Suprapubic skin (tissue), 3 donors: ENCODE results near the gene NFIB.

ENCODE experiments used
- POLR2A ChIP-seq, 2 donors: fragments of 450-650 bp; IDR thresholded peaks; one replicate each; pipeline ENCODE4 v1.6.1; 2017; ENCODE audit warnings: antibody characterized with exemption in 2 of 2, mild to moderate bottlenecking in 2 of 2, moderate library complexity in 2 of 2
- TF ChIP-seq, protein P1 (sequence below), 2 donors: fragments of 200-600 bp in 1 of 2; fragments of 450-650 bp in 1 of 2; sonication (generic) in 1 of 2; IDR thresholded peaks; one replicate each; pipeline ENCODE4 v1.5.1; 2016 to 2019; ENCODE audit warnings: antibody characterized with exemption in 2 of 2, mild to moderate bottlenecking in 1 of 2, moderate library complexity in 1 of 2

- TF ChIP-seq, protein P1, sequence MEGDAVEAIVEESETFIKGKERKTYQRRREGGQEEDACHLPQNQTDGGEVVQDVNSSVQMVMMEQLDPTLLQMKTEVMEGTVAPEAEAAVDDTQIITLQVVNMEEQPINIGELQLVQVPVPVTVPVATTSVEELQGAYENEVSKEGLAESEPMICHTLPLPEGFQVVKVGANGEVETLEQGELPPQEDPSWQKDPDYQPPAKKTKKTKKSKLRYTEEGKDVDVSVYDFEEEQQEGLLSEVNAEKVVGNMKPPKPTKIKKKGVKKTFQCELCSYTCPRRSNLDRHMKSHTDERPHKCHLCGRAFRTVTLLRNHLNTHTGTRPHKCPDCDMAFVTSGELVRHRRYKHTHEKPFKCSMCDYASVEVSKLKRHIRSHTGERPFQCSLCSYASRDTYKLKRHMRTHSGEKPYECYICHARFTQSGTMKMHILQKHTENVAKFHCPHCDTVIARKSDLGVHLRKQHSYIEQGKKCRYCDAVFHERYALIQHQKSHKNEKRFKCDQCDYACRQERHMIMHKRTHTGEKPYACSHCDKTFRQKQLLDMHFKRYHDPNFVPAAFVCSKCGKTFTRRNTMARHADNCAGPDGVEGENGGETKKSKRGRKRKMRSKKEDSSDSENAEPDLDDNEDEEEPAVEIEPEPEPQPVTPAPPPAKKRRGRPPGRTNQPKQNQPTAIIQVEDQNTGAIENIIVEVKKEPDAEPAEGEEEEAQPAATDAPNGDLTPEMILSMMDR (IDR thresholded peaks at IDR 0.05), result no peak
- no peak for TF ChIP-seq POLR2A (IDR thresholded peaks at IDR 0.05)
Observed at GRCh38 chr9:14058325-14058688, 255.6 kb downstream of the NFIB start.
